HG03064 (cell line): ENCODE measurements around the gene SLC12A8.

Experiments used
- ATAC-seq: cut with Tn5 transposase; IDR thresholded peaks from one replicate; pipeline ENCODE4 v1.9.1; 2021; ENCODE audit warnings: low read depth; ENCODE audit not compliant: unreplicated experiment

SLC12A8 gene

GRCh38 chr3:125037498-125038150, 174.9 kb downstream of the SLC12A8 start:
- ATAC-seq: no peak

GRCh38 chr3:125035217-125035616, 177.3 kb downstream of the SLC12A8 start:
- no peak for ATAC-seq

GRCh38 chr3:125033616-125034015, 178.9 kb downstream of the SLC12A8 start:
- ATAC-seq: no peak

- ATAC-seq: no peak
Measured at GRCh38 chr3:125033135-125033534, 179.4 kb downstream of the SLC12A8 start.

- no peak for ATAC-seq
Measured at GRCh38 chr3:125032683-125033082, 179.9 kb downstream of the SLC12A8 start.
